Karpas-422 (cell line): ENCODE measurements around the gene DSG1. TPM values are rescaled to one million over a fixed set of nuclear protein-coding genes. Genes with fewer than 3 reads are reported as not detected.

Source experiments
- DNase-seq: peaks from one replicate; pipeline ENCODE4 v3.0.0-alpha.2; 2015
- H2AFZ ChIP-seq: fragments of 200-600 bp; sonication (generic); 2 replicates; pipeline ENCODE4 v1.6.1; 2014; ENCODE audit warnings: antibody characterized with exemption, low read length, mixed read lengths
- H3K27ac ChIP-seq: fragments of 200-600 bp; sonication (generic); 2 replicates; pipeline ENCODE4 v1.5.1; 2014; ENCODE audit warnings: mild to moderate bottlenecking, low read length, moderate library complexity
- H3K27me3 ChIP-seq: fragments of 200-600 bp; sonication (generic); 2 replicates; pipeline ENCODE4 v1.6.1; 2014; ENCODE audit warnings: low read length, mixed read lengths
- H3K36me3 ChIP-seq: fragments of 200-600 bp; sonication (generic); 2 replicates; pipeline ENCODE4 v1.6.1; 2014; ENCODE audit warnings: low read length, mixed read lengths; ENCODE audit not compliant: insufficient read depth
- H3K4me1 ChIP-seq: fragments of 200-600 bp; sonication (generic); 2 replicates; pipeline ENCODE4 v1.6.1; 2014; ENCODE audit warnings: mild to moderate bottlenecking, low read length, mixed read lengths
- H3K4me2 ChIP-seq: fragments of 200-600 bp; sonication (generic); 2 replicates; pipeline ENCODE4 v1.6.1; 2014; ENCODE audit warnings: low read length, low read depth, mild to moderate bottlenecking; ENCODE audit not compliant: poor library complexity, severe bottlenecking
- H3K4me3 ChIP-seq: fragments of 200-600 bp; sonication (generic); 2 replicates; pipeline ENCODE4 v1.5.1; 2014; ENCODE audit warnings: mild to moderate bottlenecking, antibody characterized with exemption, low read length, mixed read lengths
- H3K79me2 ChIP-seq: fragments of 200-600 bp; sonication (generic); 2 replicates; pipeline ENCODE4 v1.6.1; 2014; ENCODE audit warnings: mild to moderate bottlenecking, low read length, mixed read lengths
- H3K9ac ChIP-seq: fragments of 200-600 bp; sonication (generic); 2 replicates; pipeline ENCODE4 v1.6.0; 2014; ENCODE audit warnings: low read length
- H3K9me2 ChIP-seq: fragments of 200-600 bp; sonication (generic), shearing (Covaris generic); replicated peaks from 2 replicates; pipeline ENCODE4 v1.6.0; 2014; ENCODE audit warnings: mild to moderate bottlenecking, low read length, moderate library complexity; ENCODE audit not compliant: insufficient read depth
- H3K9me3 ChIP-seq: fragments of 300-700, 200-600 bp; sonication (generic); 2 replicates; pipeline ENCODE4 v1.6.1; 2014; ENCODE audit warnings: low read length, mixed read lengths
- H4K20me1 ChIP-seq: fragments of 200-600 bp; sonication (generic); 2 replicates; pipeline ENCODE4 v1.6.1; 2014; ENCODE audit warnings: mild to moderate bottlenecking, antibody characterized with exemption, low read length, low read depth; ENCODE audit not compliant: insufficient read depth
- total RNA-seq: library from RNA; depleted of rRNA; stranded (reverse); fragments of >200 nt; shearing (Covaris generic); gene quantifications from 2 replicates; pipeline ENCODE4 v1.2.3, GENCODE V29; 2014; ENCODE audit warnings: low replicate concordance

DSG1 gene
- total RNA-seq, 1 experiment from 2014 or later, result 16.2 TPM

DNA sequence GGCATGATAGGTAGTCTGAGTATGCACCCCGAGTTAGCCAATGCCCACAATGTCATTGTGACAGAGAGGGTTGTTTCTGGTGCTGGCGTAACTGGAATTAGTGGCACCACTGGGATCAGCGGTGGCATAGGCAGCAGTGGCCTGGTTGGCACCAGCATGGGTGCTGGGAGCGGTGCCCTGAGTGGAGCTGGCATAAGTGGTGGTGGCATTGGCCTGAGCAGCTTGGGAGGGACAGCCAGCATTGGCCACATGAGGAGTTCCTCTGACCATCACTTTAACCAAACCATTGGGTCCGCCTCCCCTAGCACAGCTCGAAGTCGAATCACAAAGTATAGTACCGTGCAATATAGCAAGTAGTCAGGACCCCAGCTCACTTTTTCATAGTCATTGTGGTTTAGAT lies 37.0 kb downstream of the DSG1 start:
- Histone ChIP-seq H3K79me2 (no peaks in the 10 kb centered on the region), H3K9me2 (no peaks in the 10 kb centered on the region), H3K4me3 (no peak overlapping the region), H2AFZ (no peak overlapping the region), H3K36me3 (peaks cover 13% of the 10 kb centered on the region; the same call in 1 of the 2 replicates), H3K9ac (no peak overlapping the region), H4K20me1 (no peaks in the 10 kb centered on the region), H3K9me3 (no peaks in the 10 kb centered on the region), H3K27me3 (no peaks in the 10 kb centered on the region), H3K4me2 (no peak overlapping the region), H3K4me1 (peaks cover 20% of the 10 kb centered on the region), H3K27ac (no peak overlapping the region)
- no peak for DNase-seq

DNA sequence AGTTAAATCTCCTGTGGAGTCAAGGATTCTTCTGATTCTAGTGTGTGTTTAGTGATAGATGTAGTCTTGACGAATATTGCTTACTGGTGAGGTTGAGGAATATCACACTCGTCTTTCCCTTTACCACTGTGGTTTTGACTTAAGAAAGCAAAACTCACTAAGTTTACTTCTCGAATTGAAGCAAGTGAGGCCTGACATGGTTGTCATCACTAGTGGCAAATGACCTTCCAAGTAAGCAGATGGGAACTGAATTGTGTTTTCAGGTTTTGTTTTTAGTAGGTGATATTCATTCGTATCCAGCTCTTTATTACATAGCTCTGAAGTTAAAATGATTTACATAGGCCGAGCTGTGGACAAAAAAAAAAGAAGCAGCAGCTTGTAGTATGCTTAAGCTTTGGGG lies 38.1 kb downstream of the DSG1 start:
- H2AFZ ChIP-seq, result peak overlapping the region; percentile 21; the same call in 1 of the 2 replicates
- no peaks in the 10 kb centered on the region for H3K27me3 ChIP-seq
- peaks cover 4% of the 10 kb centered on the region for H3K9me3 ChIP-seq
- no peaks in the 10 kb centered on the region for H3K9me2 ChIP-seq
- H3K4me1 ChIP-seq, result peaks cover 20% of the 10 kb centered on the region
- H3K36me3 ChIP-seq, result peaks cover 19% of the 10 kb centered on the region; the same call in 1 of the 2 replicates
- no peak overlapping the region for H3K4me3 ChIP-seq
- no peaks in the 10 kb centered on the region for H3K79me2 ChIP-seq
- H4K20me1 ChIP-seq, result no peaks in the 10 kb centered on the region
- no peak overlapping the region for H3K27ac ChIP-seq
- H3K4me2 ChIP-seq, result no peak overlapping the region
- H3K9ac ChIP-seq, result no peak overlapping the region
- DNase-seq, result no peak

DNA sequence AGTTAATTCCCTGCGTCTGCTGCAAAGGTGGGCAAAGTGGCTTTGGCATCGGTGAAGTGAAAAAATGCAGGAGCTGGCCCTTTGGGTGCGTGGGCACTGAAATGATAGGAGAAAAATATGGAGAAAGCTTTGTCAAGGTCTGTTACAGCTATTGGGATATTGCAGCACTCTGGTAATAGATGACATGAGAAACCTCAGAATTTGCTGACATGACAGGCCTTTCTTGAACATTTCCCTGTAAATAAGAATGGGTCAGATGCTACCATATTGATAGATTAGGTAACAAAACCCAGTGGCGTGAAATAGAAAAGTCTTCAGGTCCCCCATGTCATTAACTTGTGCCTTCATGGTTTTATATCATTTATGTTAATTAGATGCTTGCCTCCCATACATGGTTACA lies 46.2 kb downstream of the DSG1 start:
- Histone ChIP-seq H2AFZ (no peak overlapping the region), H3K79me2 (no peaks in the 10 kb centered on the region), H3K9me3 (peaks cover 4% of the 10 kb centered on the region), H3K27ac (no peak overlapping the region), H3K9me2 (no peaks in the 10 kb centered on the region), H3K4me3 (no peak overlapping the region), H3K4me1 (peaks cover 1% of the 10 kb centered on the region; the same call in 1 of the 2 replicates), H3K36me3 (peaks cover 11% of the 10 kb centered on the region; the same call in 1 of the 2 replicates), H3K9ac (no peak overlapping the region), H4K20me1 (no peaks in the 10 kb centered on the region), H3K27me3 (no peaks in the 10 kb centered on the region), H3K4me2 (no peak overlapping the region)
- no peak for DNase-seq

DNA sequence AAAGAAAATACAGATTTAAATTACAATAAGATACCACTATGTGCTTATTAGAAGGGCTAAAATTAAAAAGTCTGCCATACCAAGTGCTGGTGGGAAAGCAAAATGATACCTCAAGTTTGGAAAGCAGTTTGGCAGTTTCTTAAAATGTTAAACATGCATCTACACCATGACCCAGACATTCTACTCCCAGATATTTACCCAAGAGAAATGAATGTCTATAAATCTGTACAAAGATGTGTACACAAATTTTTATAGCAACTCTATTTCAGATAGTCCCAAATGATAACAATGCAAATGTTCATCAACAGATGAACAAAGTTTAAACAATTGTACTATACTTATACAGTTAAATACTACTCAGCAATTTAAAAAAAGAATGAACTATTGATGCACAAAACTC lies 51.5 kb downstream of the DSG1 start:
- H3K9ac ChIP-seq, result no peak overlapping the region

DNA sequence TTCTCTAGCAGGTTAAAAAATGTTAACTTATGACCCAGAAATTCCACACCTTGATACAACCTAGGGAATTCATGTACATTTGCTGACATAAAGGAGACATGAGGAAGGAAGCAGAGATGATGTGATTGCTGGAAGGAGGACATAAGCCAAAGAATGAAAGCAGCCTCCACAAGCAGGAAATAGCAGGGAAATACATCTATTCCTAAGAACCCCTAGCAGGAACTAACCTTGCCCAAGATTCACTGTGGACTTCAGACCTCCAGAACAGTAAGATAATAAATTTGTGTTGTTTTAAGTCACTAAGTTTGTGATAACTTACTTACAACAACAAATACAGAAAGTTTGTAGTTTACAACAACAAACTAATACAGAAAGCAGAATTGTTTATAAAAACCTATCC lies 54.0 kb downstream of the DSG1 start:
- H3K9me2 ChIP-seq, result no peaks in the 10 kb centered on the region

More for the DNA sequence above, 51.5 kb downstream of the DSG1 start:
- DNase-seq, result no peak
- H2AFZ ChIP-seq, result 0 out of 2 replicates have a peak overlapping the region, but pooled peaks have one; percentile 48
- no peak overlapping the region for H3K4me3 ChIP-seq
- peaks cover 14% of the 10 kb centered on the region for H3K4me1 ChIP-seq
- H3K4me2 ChIP-seq, result no peak overlapping the region
- H3K27ac ChIP-seq, result no peak overlapping the region
- no peaks in the 10 kb centered on the region for H3K9me3 ChIP-seq
- H3K9me2 ChIP-seq, result no peaks in the 10 kb centered on the region
- H3K79me2 ChIP-seq, result no peaks in the 10 kb centered on the region
- H4K20me1 ChIP-seq, result no peaks in the 10 kb centered on the region
- no peaks in the 10 kb centered on the region for H3K36me3 ChIP-seq
- H3K27me3 ChIP-seq, result no peaks in the 10 kb centered on the region

DNA sequence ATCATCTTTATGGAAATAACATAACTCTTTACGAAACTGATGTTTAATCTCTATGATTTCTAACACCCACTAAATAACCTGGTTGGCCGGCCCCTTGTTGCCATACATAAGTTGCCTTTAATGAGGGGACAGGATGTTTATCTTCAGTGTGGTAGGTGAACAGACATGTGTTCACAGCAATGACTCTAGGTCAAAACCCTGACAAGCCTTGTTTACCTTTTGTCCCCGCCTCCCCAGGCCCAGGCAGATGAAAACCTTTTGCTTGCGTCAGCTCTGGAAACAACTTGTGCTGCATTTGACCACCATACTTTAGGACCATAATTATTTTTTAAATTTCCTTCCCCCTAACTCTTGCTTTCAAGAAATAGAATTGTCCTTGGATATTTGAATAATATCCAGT lies 55.7 kb downstream of the DSG1 start:
- Histone ChIP-seq H3K4me3 (no peak overlapping the region), H2AFZ (peak overlapping the region; percentile 86; the same call in 1 of the 2 replicates), H4K20me1 (no peaks in the 10 kb centered on the region), H3K4me2 (no peak overlapping the region), H3K36me3 (no peaks in the 10 kb centered on the region; the same call in 1 of the 2 replicates), H3K79me2 (no peaks in the 10 kb centered on the region), H3K9me2 (no peaks in the 10 kb centered on the region), H3K4me1 (peaks cover 29% of the 10 kb centered on the region), H3K27me3 (no peaks in the 10 kb centered on the region), H3K27ac (no peak overlapping the region), H3K9me3 (no peaks in the 10 kb centered on the region), H3K9ac (no peak overlapping the region)
- DNase-seq, result no peak

More for the DNA sequence above, 54.0 kb downstream of the DSG1 start:
- H3K27ac ChIP-seq, result no peak overlapping the region
- H3K4me3 ChIP-seq, result no peak overlapping the region
- peak overlapping the region; percentile 85; the same call in 1 of the 2 replicates for H2AFZ ChIP-seq
- no peaks in the 10 kb centered on the region for H4K20me1 ChIP-seq
- no peak overlapping the region for H3K9ac ChIP-seq
- peaks cover 29% of the 10 kb centered on the region for H3K4me1 ChIP-seq
- DNase-seq, result no peak
- H3K27me3 ChIP-seq, result no peaks in the 10 kb centered on the region
- no peaks in the 10 kb centered on the region; the same call in 1 of the 2 replicates for H3K36me3 ChIP-seq
- H3K4me2 ChIP-seq, result no peak overlapping the region
- no peaks in the 10 kb centered on the region for H3K79me2 ChIP-seq
- no peaks in the 10 kb centered on the region for H3K9me3 ChIP-seq

DNA sequence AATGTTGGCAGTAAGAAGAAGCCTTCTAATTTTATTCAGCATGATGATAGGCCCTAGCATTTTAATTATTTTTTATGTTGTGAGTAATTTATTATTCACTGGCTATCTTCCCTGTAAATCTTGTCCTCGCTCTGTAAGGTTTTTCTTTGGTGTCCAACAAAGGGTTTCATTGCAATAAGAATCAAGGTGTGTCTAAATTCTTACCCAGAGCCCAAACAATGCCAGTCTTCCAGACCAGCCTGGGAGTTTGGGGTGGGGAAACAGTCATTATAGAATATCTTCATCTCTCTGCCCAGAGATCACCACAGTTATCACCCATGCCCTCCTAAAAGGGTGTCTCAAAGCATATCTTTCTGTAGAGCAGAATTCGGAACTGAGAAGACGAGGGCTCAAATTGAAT lies 58.5 kb downstream of the DSG1 start, which contains the start of gene DSG4:
Gene DSG4, plus strand, starts transcription at position 301 of the 400 bp plus-strand sequence. CDS start 135 bp downstream, outside the sequence.
- H3K9me2 ChIP-seq, result no peaks in the 10 kb centered on the region
- H2AFZ ChIP-seq, result peak within 1 kb of the TSS; percentile 35
- H3K27ac ChIP-seq, result no peak within 1 kb of the TSS
- H3K4me3 ChIP-seq, result no peak within 1 kb of the TSS
- no peak within 1 kb of the TSS for H3K9ac ChIP-seq
- no peaks in the 10 kb centered on the region for H3K9me3 ChIP-seq
- no peak for DNase-seq
- no peaks in the 10 kb centered on the region for H4K20me1 ChIP-seq
- no peaks in the 10 kb centered on the region for H3K79me2 ChIP-seq
- no peak within 1 kb of the TSS for H3K4me2 ChIP-seq
- H3K36me3 ChIP-seq, result no peaks in the 10 kb centered on the region; the same call in 1 of the 2 replicates
- H3K4me1 ChIP-seq, result peaks cover 21% of the 10 kb centered on the region
- H3K27me3 ChIP-seq, result no peaks in the 10 kb centered on the region

DNA sequence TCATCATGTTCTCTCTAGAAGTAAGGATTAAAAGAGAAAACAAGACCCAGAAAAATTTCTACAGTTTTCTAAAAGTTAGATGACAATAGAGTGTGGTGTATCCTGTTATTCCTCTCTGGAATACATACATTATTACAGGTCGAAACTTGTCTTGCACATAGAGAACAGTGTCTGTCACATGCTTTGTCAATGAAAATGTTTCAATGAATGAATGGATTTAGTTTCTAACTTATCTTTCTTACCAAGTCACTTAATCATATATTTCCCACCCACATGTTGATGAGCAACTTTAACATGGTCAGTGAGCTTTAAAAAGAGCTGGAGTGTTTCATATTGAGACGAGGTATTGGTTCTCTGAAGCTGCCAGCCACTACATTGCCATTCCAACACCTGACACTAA lies 63.0 kb downstream of the DSG1 start:
- Histone ChIP-seq H4K20me1 (no peaks in the 10 kb centered on the region), H2AFZ (peak overlapping the region; percentile 46; the same call in 1 of the 2 replicates), H3K36me3 (no peaks in the 10 kb centered on the region), H3K79me2 (no peaks in the 10 kb centered on the region), H3K4me1 (peaks cover 26% of the 10 kb centered on the region), H3K4me2 (no peak overlapping the region), H3K9me3 (no peaks in the 10 kb centered on the region), H3K27me3 (no peaks in the 10 kb centered on the region), H3K9me2 (no peaks in the 10 kb centered on the region), H3K4me3 (no peak overlapping the region), H3K27ac (no peak overlapping the region), H3K9ac (no peak overlapping the region)
- DNase-seq, result no peak
